Neuron (in vitro differentiated cells): ENCODE data around the gene NEK11.

ENCODE experiments used
- H2AFZ ChIP-seq: one replicate; pipeline ENCODE4 v1.6.1; 2013; ENCODE audit warnings: low read depth, mild to moderate bottlenecking, inconsistent platforms, low read length, moderate library complexity
- H3K27me3 ChIP-seq: one replicate; pipeline ENCODE4 v1.6.1; 2013; ENCODE audit warnings: low read length; ENCODE audit not compliant: insufficient read depth
- H3K36me3 ChIP-seq: one replicate; pipeline ENCODE4 v1.6.1; 2013; ENCODE audit warnings: low read length; ENCODE audit not compliant: insufficient read depth
- H3K4me1 ChIP-seq: one replicate; pipeline ENCODE4 v1.6.1; 2013; ENCODE audit warnings: low read length; ENCODE audit not compliant: insufficient read depth
- H3K4me3 ChIP-seq: 2 replicates; pipeline ENCODE4 v1.5.1; 2013; ENCODE audit warnings: mild to moderate bottlenecking, low read length, moderate library complexity
- H3K9me3 ChIP-seq: one replicate; pipeline ENCODE4 v1.6.1; 2013; ENCODE audit warnings: low read length

Gene NEK11

GRCh38 chr3:131381445-131382291 lies 355.0 kb downstream of the NEK11 start, which contains the start of gene NUDT16:
Gene NUDT16, plus strand, starts transcription at chr3:131381774. Its CDS starts 31 bp downstream, at chr3:131381805.
- Histone ChIP-seq H3K36me3 (peaks cover 29% of the 10 kb centered on the region), H2AFZ (peak within 1 kb of the TSS; percentile 21), H3K9me3 (no peaks in the 10 kb centered on the region), H3K27me3 (no peaks in the 10 kb centered on the region), H3K4me1 (peaks cover 22% of the 10 kb centered on the region), H3K4me3 (peak within 1 kb of the TSS; percentile 77)

DNA sequence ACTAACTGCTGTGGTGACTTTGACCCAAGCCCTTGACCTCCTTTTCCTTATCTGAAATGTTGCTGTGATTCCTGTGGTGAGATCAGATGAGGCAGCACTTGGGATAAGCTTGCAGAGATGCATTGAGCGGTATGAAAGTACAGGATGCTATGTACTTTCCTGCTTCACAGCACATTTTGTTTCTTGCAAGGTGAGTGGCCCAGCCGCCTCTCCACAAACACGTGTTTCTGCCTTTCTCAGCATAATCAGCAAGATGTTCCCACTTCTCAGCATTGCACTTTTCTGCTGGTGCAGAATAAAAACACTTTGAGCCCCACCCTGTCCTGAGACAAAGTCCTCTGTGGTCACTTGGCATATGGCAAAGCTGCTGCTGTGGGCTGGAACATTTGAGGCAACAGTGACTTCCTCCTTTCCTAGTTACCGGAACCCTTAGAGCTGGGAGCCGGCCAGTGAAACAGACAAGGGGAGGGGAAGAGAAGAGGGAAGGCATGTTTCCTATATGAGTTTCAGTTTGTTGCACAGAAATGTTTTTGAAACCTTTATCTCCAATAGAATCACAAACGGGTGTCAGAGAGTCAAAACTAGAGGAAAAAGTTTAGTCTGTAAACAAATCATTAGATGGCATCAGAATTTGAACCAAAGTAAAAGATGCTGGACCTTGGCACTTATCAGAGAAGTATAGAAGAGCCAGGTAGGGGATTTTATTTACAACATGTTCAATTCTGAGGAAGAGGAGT lies 359.9 kb downstream of the NEK11 start:
- H3K36me3 ChIP-seq = peaks cover 29% of the 10 kb centered on the region
- H3K9me3 ChIP-seq = no peaks in the 10 kb centered on the region
- H3K4me1 ChIP-seq = peaks cover 12% of the 10 kb centered on the region
- no peaks in the 10 kb centered on the region for H3K27me3 ChIP-seq
- no peak overlapping the region for H3K4me3 ChIP-seq
- no peak overlapping the region for H2AFZ ChIP-seq

DNA sequence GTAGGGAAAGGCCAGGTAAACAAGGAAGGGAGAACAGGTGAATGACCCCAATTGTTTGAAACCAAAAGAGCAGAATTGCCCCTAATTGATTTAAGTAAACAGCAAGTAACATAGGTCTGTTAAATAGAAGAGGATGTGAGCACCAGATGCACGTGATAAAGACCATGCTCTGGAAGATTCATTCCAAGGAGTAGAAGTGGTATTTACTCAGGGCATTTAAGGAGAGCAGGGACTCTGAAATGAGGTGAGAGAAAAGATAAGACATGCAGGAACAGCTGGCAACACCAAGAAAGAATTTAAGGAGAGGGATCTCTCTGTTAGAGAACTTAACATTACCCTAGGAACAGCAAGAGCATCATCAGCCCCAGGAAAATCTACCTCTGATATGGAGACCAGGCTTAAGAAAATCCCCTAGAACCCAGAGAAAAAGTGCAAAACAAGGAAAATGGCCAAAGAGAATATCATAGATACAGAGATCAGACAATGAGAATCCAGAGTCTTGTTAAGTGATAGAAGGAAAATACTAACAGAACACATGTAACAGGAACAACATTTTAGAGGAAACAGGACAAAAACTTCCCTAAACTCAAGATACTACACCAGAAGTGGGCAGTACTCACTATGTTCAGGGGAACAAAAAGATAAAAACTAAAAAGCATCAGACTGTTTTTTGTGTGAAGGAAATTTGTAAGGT lies 361.3 kb downstream of the NEK11 start:
- H3K27me3 ChIP-seq = no peaks in the 10 kb centered on the region
- no peak overlapping the region for H3K4me3 ChIP-seq
- no peak overlapping the region for H2AFZ ChIP-seq
- H3K9me3 ChIP-seq = no peaks in the 10 kb centered on the region
- peaks cover 3% of the 10 kb centered on the region for H3K4me1 ChIP-seq
- peaks cover 26% of the 10 kb centered on the region for H3K36me3 ChIP-seq

GRCh38 chr3:131388490-131388799 lies 361.8 kb downstream of the NEK11 start:
- no peak overlapping the region for H2AFZ ChIP-seq
- H3K4me3 ChIP-seq = no peak overlapping the region
- no peaks in the 10 kb centered on the region for H3K27me3 ChIP-seq
- H3K4me1 ChIP-seq = no peaks in the 10 kb centered on the region
- H3K36me3 ChIP-seq = peaks cover 21% of the 10 kb centered on the region
- H3K9me3 ChIP-seq = no peaks in the 10 kb centered on the region

- H3K9me3 ChIP-seq = no peaks in the 10 kb centered on the region
- peaks cover 11% of the 10 kb centered on the region for H3K36me3 ChIP-seq
- H3K4me3 ChIP-seq = no peak overlapping the region
- H3K4me1 ChIP-seq = peaks cover 2% of the 10 kb centered on the region
- H3K27me3 ChIP-seq = no peaks in the 10 kb centered on the region
- H2AFZ ChIP-seq = no peak overlapping the region
Observed at GRCh38 chr3:131390331-131390730, 363.7 kb downstream of the NEK11 start.

DNA sequence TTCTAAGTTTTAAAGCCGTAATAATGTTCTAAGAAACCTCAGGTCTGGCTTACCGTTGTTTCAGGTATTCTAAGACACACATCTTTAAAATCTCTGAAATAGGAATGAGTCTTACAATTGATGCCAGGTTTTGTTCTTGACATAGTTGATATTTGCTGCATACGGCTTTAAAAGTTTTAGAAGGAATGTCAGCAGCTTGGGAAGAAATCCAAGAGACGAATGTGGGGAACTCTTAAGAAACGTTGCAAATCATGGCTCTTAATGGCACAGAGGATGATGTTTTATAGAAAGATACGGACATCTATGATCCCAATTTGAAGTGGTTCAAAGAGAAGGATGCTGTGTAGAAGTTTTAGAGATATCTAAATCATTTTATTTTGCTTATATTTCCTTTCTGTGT lies 366.4 kb downstream of the NEK11 start:
- H3K36me3 ChIP-seq = no peaks in the 10 kb centered on the region

GRCh38 chr3:131393868-131394267 lies 367.2 kb downstream of the NEK11 start:
- Histone ChIP-seq H3K27me3 (no peaks in the 10 kb centered on the region), H3K4me1 (peaks cover 2% of the 10 kb centered on the region), H2AFZ (no peak overlapping the region), H3K9me3 (no peaks in the 10 kb centered on the region), H3K36me3 (no peaks in the 10 kb centered on the region), H3K4me3 (no peak overlapping the region)

More for the DNA sequence above, 366.4 kb downstream of the NEK11 start:
- H3K27me3 ChIP-seq = no peaks in the 10 kb centered on the region
- H2AFZ ChIP-seq = no peak overlapping the region
- no peak overlapping the region for H3K4me3 ChIP-seq
- no peaks in the 10 kb centered on the region for H3K9me3 ChIP-seq
- peaks cover 2% of the 10 kb centered on the region for H3K4me1 ChIP-seq

GRCh38 chr3:131394400-131394799 lies 367.7 kb downstream of the NEK11 start:
- no peak overlapping the region for H2AFZ ChIP-seq
- no peaks in the 10 kb centered on the region for H3K9me3 ChIP-seq
- H3K4me3 ChIP-seq = no peak overlapping the region

GRCh38 chr3:131396170-131396569 lies 369.5 kb downstream of the NEK11 start:
- peaks cover 2% of the 10 kb centered on the region for H3K4me1 ChIP-seq
- no peaks in the 10 kb centered on the region for H3K36me3 ChIP-seq

More at GRCh38 chr3:131394400-131394799, 367.7 kb downstream of the NEK11 start:
- no peaks in the 10 kb centered on the region for H3K36me3 ChIP-seq
- peaks cover 2% of the 10 kb centered on the region for H3K4me1 ChIP-seq
- no peaks in the 10 kb centered on the region for H3K27me3 ChIP-seq

DNA sequence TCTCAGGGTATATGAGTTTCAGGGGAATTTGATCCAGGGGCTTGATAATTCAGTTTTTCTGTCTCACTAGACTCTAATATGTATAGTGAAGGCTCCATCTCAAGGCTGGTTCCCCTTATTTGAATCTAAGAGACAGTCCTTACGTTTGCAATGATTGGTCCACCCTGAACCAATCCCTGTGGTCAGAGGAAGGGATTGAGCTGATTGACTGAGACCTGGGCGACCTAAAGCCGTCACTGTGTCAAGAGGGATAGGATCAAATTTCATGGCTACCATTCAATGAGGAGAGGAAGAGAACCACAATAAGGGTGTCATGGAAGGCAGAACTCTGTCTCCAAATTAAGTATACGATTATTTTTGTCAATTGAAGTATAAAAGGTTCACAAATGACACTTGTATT lies 371.2 kb downstream of the NEK11 start:
- H3K4me1 ChIP-seq = peaks cover 2% of the 10 kb centered on the region
- peak overlapping the region; percentile 10 for H2AFZ ChIP-seq
- no peaks in the 10 kb centered on the region for H3K9me3 ChIP-seq
- no peaks in the 10 kb centered on the region for H3K27me3 ChIP-seq
- H3K36me3 ChIP-seq = no peaks in the 10 kb centered on the region
- H3K4me3 ChIP-seq = no peak overlapping the region

More at GRCh38 chr3:131396170-131396569, 369.5 kb downstream of the NEK11 start:
- no peaks in the 10 kb centered on the region for H3K9me3 ChIP-seq
- H3K4me3 ChIP-seq = no peak overlapping the region
- no peaks in the 10 kb centered on the region for H3K27me3 ChIP-seq
- no peak overlapping the region for H2AFZ ChIP-seq
